OCI-LY3 (cell line): Measurements from ENCODE around the gene AP1S3.

ENCODE experiments used
- H2AFZ ChIP-seq: fragments of 200-600, 300-600 bp; shearing (Covaris generic); 2 replicates; pipeline ENCODE4 v1.6.0; 2014; ENCODE audit warnings: antibody characterized with exemption, low read depth, low read length
- H3K27ac ChIP-seq: fragments of 200-600, 300-600 bp; sonication (generic); 2 replicates; pipeline ENCODE4 v1.5.1; 2014; ENCODE audit warnings: mild to moderate bottlenecking, low read length, moderate library complexity, mixed read lengths
- H3K27me3 ChIP-seq: fragments of 200-600, 300-600 bp; sonication (generic); 2 replicates; pipeline ENCODE4 v1.6.1; 2014; ENCODE audit warnings: low read depth, low read length, mixed read lengths
- H3K36me3 ChIP-seq: fragments of 200-600, 300-600 bp; sonication (generic); replicated peaks from 2 replicates; pipeline ENCODE3; 2014; ENCODE audit warnings: low read depth, low read length, mixed read lengths
- H3K4me1 ChIP-seq: fragments of 300-600, 200-600 bp; sonication (generic); 2 replicates; pipeline ENCODE4 v1.6.1; 2014; ENCODE audit warnings: low read length, mixed read lengths
- H3K4me2 ChIP-seq: fragments of 200-600, 300-600 bp; sonication (generic); 2 replicates; pipeline ENCODE4 v1.6.1; 2014; ENCODE audit warnings: low read length, mixed read lengths
- H3K4me3 ChIP-seq: fragments of 300-600, 200-600 bp; sonication (generic); 2 replicates; pipeline ENCODE4 v1.5.1; 2014; ENCODE audit warnings: antibody characterized with exemption, mild to moderate bottlenecking, low read length, moderate library complexity
- H3K79me2 ChIP-seq: fragments of 300-600, 200-600 bp; shearing (Covaris generic); 2 replicates; pipeline ENCODE4 v1.6.1; 2014; ENCODE audit warnings: mild to moderate bottlenecking, low read length, mixed read lengths
- H3K9ac ChIP-seq: fragments of 300-600, 200-600 bp; shearing (Covaris generic); 2 replicates; pipeline ENCODE4 v1.6.0; 2014; ENCODE audit warnings: mild to moderate bottlenecking, low read length, moderate library complexity
- H3K9me3 ChIP-seq: fragments of 200-600, 300-600 bp; shearing (Covaris generic); 2 replicates; pipeline ENCODE4 v1.6.1; 2014; ENCODE audit warnings: low read length, mixed read lengths; ENCODE audit not compliant: insufficient read depth
- H4K20me1 ChIP-seq: fragments of 200-600, 300-600 bp; sonication (generic); 2 replicates; pipeline ENCODE4 v1.6.1; 2016; ENCODE audit warnings: low read length, mixed read lengths; ENCODE audit not compliant: insufficient read depth
- CTCF ChIP-seq: fragments of 200-600, 300-600 bp; sonication (generic); IDR thresholded peaks from 2 replicates; pipeline ENCODE4 v1.5.1; 2014; ENCODE audit warnings: antibody characterized with exemption, low read length, low read depth
- EZH2phosphoT487 ChIP-seq: fragments of 200-600 bp; shearing (Covaris generic); IDR thresholded peaks from 2 replicates; pipeline ENCODE4 v1.6.1; 2018; ENCODE audit warnings: antibody characterized with exemption, mixed run types, low read depth

AP1S3 gene

GRCh38 chr2:223813329-223813728 is 24.1 kb downstream of the AP1S3 start:
- no peaks in the 10 kb centered on the region for H3K4me1 ChIP-seq
- H4K20me1 ChIP-seq, result peaks cover 24% of the 10 kb centered on the region
- H3K4me3 ChIP-seq, result no peak overlapping the region
- H3K79me2 ChIP-seq, result peaks cover 54% of the 10 kb centered on the region
- no peaks in the 10 kb centered on the region for H3K9me3 ChIP-seq
- H3K9ac ChIP-seq, result no peak overlapping the region
- H3K27me3 ChIP-seq, result no peaks in the 10 kb centered on the region
- no peaks in the 10 kb centered on the region for H3K36me3 ChIP-seq
- H2AFZ ChIP-seq, result no peak overlapping the region
- H3K4me2 ChIP-seq, result no peak overlapping the region
- H3K27ac ChIP-seq, result no peak overlapping the region
- TF ChIP-seq CTCF (no peak), EZH2phosphoT487 (no peak)

GRCh38 chr2:223811757-223812156 is 25.6 kb downstream of the AP1S3 start:
- no peak overlapping the region for H3K4me2 ChIP-seq
- H3K4me1 ChIP-seq, result no peaks in the 10 kb centered on the region
- H3K9ac ChIP-seq, result no peak overlapping the region
- peaks cover 27% of the 10 kb centered on the region for H4K20me1 ChIP-seq
- H2AFZ ChIP-seq, result no peak overlapping the region
- no peak overlapping the region for H3K4me3 ChIP-seq
- no peaks in the 10 kb centered on the region for H3K36me3 ChIP-seq
- peaks cover 55% of the 10 kb centered on the region for H3K79me2 ChIP-seq
- H3K27me3 ChIP-seq, result no peaks in the 10 kb centered on the region
- no peak overlapping the region for H3K27ac ChIP-seq
- no peaks in the 10 kb centered on the region for H3K9me3 ChIP-seq
- TF ChIP-seq CTCF (no peak), EZH2phosphoT487 (no peak)

GRCh38 chr2:223805008-223805407 is 32.4 kb downstream of the AP1S3 start:
- peaks cover 3% of the 10 kb centered on the region; the same call in 1 of the 2 replicates for H4K20me1 ChIP-seq
- peak overlapping the region; percentile 53; the same call in 1 of the 2 replicates for H3K4me3 ChIP-seq
- no peaks in the 10 kb centered on the region for H3K9me3 ChIP-seq
- H3K9ac ChIP-seq, result no peak overlapping the region
- TF ChIP-seq CTCF, result no peak
- no peak for TF ChIP-seq EZH2phosphoT487
- H3K36me3 ChIP-seq, result peaks cover 5% of the 10 kb centered on the region
- peak overlapping the region; percentile 70 for H3K27ac ChIP-seq
- H3K79me2 ChIP-seq, result peaks cover 46% of the 10 kb centered on the region
- H3K27me3 ChIP-seq, result no peaks in the 10 kb centered on the region
- H2AFZ ChIP-seq, result no peak overlapping the region
- peaks cover 37% of the 10 kb centered on the region for H3K4me1 ChIP-seq
- H3K4me2 ChIP-seq, result peak overlapping the region; percentile 68

- H3K36me3 ChIP-seq, result peaks cover 5% of the 10 kb centered on the region
- no peak overlapping the region for H3K4me2 ChIP-seq
- H3K9me3 ChIP-seq, result no peaks in the 10 kb centered on the region
- peaks cover 57% of the 10 kb centered on the region for H3K79me2 ChIP-seq
- H4K20me1 ChIP-seq, result peaks cover 9% of the 10 kb centered on the region
- H3K4me3 ChIP-seq, result no peak overlapping the region
- no peak overlapping the region for H3K27ac ChIP-seq
- H3K4me1 ChIP-seq, result peaks cover 63% of the 10 kb centered on the region
- TF ChIP-seq EZH2phosphoT487 (no peak), CTCF (no peak)
- H3K9ac ChIP-seq, result no peak overlapping the region
- H2AFZ ChIP-seq, result no peak overlapping the region
- H3K27me3 ChIP-seq, result no peaks in the 10 kb centered on the region
These were observed 35.6 kb downstream of the AP1S3 start for GRCh38 chr2:223801736-223802135.
